HL-60 (cell line): Measurements from ENCODE around the gene KIAA0319L.
"Not testable (repeated sequence)": the region's sequence is repeated elsewhere in the genome, so short reads cannot be mapped to it uniquely, and the experiment has no call there.

ENCODE experiments used
- DNase-seq, 2 experiments: peaks; one replicate each; pipeline ENCODE4 v3.0.0-alpha.2; 2010 to 2020; ENCODE audit warnings: low read depth in 1 of 2, low spot score in 1 of 2
- H3K27ac ChIP-seq: fragments of 250-450 bp; sonication (Bioruptor Pico); replicated peaks from 2 replicates; pipeline ENCODE4 v1.5.1; 2020; ENCODE audit warnings: mild to moderate bottlenecking, moderate library complexity
- H3K27me3 ChIP-seq: fragments of 250-450 bp; sonication (Bioruptor Pico); 2 replicates; pipeline ENCODE4 v1.5.1; 2021; ENCODE audit warnings: mild to moderate bottlenecking, moderate library complexity; ENCODE audit not compliant: insufficient read depth, poor library complexity, severe bottlenecking
- H3K4me3 ChIP-seq: replicated peaks from 2 replicates; pipeline ENCODE4 v1.5.1; 2011; ENCODE audit warnings: mild to moderate bottlenecking, control low read depth, low read length; ENCODE audit not compliant: insufficient read depth
- GABPA ChIP-seq: IDR thresholded peaks from 2 replicates; pipeline ENCODE4 v1.6.1; 2012; ENCODE audit warnings: low read depth
- POLR2AphosphoS5 ChIP-seq: IDR thresholded peaks from 2 replicates; pipeline ENCODE4 v1.6.1; 2012; ENCODE audit warnings: low read depth
- SPI1 ChIP-seq: IDR thresholded peaks from 2 replicates; pipeline ENCODE4 v1.6.1; 2012; ENCODE audit warnings: low read depth, mild to moderate bottlenecking, borderline replicate concordance
- TF ChIP-seq, protein P1 (sequence below): IDR thresholded peaks from one replicate; pipeline ENCODE4 v1.5.1; 2011; ENCODE audit warnings: low read length, control low read depth, inconsistent platforms; ENCODE audit not compliant: insufficient read depth
- TF ChIP-seq, protein P2 (sequence below): IDR thresholded peaks from 2 replicates; pipeline ENCODE4 v1.6.1; 2012; ENCODE audit warnings: low read depth; ENCODE audit not compliant: insufficient replicate concordance

The KIAA0319L gene

DNA sequence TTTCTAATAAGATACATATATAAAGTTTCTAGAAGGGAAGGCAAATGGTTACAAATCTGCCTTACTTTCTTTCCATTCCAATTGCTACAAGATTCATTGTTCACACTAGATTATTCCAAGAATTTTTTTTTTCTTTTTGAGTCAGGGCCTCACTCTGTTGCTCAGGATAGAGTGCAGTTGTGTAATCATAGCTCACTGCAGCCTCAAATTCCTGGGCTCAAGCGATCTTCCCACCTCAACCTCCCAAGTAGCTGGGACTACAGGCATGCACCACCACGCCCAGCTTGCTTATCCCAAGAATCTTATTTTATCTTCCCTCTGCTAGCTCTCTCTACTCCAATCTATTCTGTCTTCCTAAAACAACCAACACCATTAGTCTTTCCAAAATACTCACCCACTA lies 81.8 kb downstream of the KIAA0319L start:
- no peak overlapping the region for H3K27ac ChIP-seq
- DNase-seq = no peak
- H3K4me3 ChIP-seq = no peak overlapping the region
- TF ChIP-seq SPI1 (no peak), POLR2AphosphoS5 (no peak), GABPA (no peak)
- TF ChIP-seq, protein P1, sequence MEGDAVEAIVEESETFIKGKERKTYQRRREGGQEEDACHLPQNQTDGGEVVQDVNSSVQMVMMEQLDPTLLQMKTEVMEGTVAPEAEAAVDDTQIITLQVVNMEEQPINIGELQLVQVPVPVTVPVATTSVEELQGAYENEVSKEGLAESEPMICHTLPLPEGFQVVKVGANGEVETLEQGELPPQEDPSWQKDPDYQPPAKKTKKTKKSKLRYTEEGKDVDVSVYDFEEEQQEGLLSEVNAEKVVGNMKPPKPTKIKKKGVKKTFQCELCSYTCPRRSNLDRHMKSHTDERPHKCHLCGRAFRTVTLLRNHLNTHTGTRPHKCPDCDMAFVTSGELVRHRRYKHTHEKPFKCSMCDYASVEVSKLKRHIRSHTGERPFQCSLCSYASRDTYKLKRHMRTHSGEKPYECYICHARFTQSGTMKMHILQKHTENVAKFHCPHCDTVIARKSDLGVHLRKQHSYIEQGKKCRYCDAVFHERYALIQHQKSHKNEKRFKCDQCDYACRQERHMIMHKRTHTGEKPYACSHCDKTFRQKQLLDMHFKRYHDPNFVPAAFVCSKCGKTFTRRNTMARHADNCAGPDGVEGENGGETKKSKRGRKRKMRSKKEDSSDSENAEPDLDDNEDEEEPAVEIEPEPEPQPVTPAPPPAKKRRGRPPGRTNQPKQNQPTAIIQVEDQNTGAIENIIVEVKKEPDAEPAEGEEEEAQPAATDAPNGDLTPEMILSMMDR = no peak
- TF ChIP-seq, protein P2, sequence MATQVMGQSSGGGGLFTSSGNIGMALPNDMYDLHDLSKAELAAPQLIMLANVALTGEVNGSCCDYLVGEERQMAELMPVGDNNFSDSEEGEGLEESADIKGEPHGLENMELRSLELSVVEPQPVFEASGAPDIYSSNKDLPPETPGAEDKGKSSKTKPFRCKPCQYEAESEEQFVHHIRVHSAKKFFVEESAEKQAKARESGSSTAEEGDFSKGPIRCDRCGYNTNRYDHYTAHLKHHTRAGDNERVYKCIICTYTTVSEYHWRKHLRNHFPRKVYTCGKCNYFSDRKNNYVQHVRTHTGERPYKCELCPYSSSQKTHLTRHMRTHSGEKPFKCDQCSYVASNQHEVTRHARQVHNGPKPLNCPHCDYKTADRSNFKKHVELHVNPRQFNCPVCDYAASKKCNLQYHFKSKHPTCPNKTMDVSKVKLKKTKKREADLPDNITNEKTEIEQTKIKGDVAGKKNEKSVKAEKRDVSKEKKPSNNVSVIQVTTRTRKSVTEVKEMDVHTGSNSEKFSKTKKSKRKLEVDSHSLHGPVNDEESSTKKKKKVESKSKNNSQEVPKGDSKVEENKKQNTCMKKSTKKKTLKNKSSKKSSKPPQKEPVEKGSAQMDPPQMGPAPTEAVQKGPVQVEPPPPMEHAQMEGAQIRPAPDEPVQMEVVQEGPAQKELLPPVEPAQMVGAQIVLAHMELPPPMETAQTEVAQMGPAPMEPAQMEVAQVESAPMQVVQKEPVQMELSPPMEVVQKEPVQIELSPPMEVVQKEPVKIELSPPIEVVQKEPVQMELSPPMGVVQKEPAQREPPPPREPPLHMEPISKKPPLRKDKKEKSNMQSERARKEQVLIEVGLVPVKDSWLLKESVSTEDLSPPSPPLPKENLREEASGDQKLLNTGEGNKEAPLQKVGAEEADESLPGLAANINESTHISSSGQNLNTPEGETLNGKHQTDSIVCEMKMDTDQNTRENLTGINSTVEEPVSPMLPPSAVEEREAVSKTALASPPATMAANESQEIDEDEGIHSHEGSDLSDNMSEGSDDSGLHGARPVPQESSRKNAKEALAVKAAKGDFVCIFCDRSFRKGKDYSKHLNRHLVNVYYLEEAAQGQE = no peak
- no peaks in the 10 kb centered on the region for H3K27me3 ChIP-seq

DNA sequence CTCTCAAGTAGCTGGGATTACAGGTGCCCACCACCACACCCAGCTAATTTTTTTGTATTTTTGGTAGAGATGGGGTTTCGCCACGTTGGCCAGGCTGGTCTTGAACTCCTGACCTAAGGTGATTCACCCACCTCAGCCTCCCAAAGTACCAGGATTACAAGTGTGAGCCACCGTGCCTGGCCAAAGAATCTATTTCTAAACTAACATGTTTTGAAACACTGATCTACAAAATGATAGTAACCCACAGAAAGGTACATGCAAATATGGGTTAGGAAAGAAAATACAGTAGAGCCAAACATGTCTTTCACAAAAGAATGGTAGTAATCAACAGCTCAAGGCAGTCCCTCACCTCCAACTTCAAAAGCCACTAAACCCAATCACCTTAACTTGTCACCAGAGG lies 84.0 kb downstream of the KIAA0319L start:
- not testable (repeated sequence) for H3K4me3 ChIP-seq, DNase-seq, H3K27ac ChIP-seq, H3K27me3 ChIP-seq

DNA sequence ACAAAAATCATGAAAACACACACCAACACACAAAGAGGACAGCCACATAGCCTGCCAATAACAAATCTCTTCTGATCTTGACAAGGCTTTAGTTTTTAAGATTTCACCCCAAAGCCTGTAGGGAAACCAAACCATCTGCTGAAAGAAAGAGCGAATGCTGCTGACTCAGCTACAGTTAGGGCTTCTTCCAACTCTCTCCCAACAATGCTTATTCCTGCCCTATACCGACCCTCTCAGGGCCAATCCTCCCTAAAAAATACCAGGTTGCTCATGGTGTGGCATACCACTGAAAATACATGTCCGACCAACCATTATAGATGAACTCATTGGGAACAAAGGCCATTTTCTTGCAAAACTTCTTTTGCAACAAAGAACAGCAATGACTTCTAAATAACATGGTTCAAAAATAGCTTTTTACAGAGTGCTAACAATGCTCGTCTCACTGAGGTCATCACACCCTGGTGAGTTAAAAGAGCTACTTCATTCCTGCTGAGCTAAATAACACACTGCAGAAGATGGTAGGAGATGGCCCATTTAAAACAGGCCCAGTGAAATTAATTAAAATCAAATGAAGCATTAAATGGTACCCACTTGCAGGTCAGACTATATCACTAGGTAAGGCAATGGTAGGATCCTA lies 86.1 kb downstream of the KIAA0319L start:
- H3K4me3 ChIP-seq = no peak overlapping the region
- no peaks in the 10 kb centered on the region for H3K27me3 ChIP-seq
- TF ChIP-seq POLR2AphosphoS5 (no peak), GABPA (no peak), SPI1 (no peak)
- TF ChIP-seq, protein P2 = no peak
- TF ChIP-seq, protein P1 = no peak
- no peak for DNase-seq
- H3K27ac ChIP-seq = no peak overlapping the region

DNA sequence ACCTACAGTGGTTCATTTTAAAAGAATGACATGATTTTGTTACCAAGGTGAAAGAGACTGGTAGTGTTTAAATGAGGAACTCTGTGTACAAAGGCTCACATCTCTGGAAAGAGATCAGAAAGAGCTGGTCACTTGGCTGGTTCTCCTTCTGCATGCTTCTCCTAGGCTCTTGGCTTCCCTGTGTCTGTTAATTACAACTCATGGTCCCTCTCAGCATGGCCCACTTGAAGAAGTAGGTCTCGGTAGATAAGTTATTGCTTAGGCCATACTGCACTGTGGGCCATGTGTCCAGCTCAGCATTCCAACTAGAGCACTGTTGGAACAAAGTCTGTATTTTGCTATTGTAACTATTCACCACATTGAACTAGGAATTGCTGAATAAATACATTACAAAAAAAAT lies 91.1 kb downstream of the KIAA0319L start:
- no peak overlapping the region for H3K27ac ChIP-seq
- TF ChIP-seq GABPA (no peak), POLR2AphosphoS5 (no peak), SPI1 (no peak)
- TF ChIP-seq, protein P1 = no peak
- TF ChIP-seq, protein P2 = no peak
- H3K4me3 ChIP-seq = no peak overlapping the region
- H3K27me3 ChIP-seq = no peaks in the 10 kb centered on the region
- no peak for DNase-seq

DNA sequence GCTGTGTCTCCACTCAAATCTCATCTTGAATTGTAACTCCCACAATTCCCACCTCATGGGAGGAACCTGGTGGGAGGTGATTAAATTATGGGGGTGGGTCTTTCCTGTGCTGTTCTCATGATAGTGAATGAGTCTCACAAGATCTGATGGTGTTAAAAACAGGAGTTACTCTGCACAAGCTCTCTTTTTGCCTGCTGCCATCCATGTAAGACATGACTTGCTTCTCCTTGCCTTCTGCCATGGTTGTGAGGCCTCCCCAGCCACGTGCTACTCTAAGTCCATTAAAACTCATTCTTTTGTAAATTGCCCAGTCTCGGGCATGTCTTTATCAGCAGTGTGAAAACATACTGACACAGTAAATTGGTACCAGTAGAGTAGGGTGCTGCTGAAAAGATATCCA lies 93.5 kb downstream of the KIAA0319L start:
- H3K27ac ChIP-seq, H3K27me3 ChIP-seq, DNase-seq, H3K4me3 ChIP-seq: not testable (repeated sequence)
